NB4 (cell line): ENCODE measurements around the gene ITPRID1.

ENCODE experiments used
- CTCF ChIP-seq: IDR thresholded peaks from one replicate; pipeline ENCODE4 v1.5.1; 2012; ENCODE audit warnings: low read depth, low read length
- POLR2A ChIP-seq: IDR thresholded peaks from 2 replicates; pipeline ENCODE4 v1.6.1; 2011; ENCODE audit warnings: mild to moderate bottlenecking; ENCODE audit not compliant: insufficient read length; ENCODE audit errors: extremely low read depth

DNA sequence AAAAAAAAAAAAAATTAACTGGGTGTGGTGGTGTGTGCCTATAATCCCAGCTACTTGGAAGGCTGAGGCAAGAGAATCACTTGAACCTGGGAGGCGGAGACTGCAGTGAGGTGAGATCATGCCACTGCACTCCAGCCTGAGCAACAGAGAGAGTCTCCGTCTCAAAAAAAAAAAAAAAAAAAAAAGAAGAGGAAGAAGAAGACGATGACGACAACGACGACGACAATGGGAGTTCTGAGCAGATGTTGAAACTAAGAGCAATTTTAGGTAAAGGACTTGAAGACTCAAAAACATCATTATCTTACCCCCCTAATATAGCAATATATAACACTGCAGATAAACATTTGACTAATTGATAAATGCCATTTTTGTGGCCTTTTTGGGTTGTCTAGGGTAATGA, 133.6 kb downstream of the ITPRID1 start:
- TF ChIP-seq POLR2A (no peak), CTCF (no peak)
